LNCaP clone FGC (cell line): ENCODE results near the gene SNX13.

ENCODE experiments used
- DNase-seq: peaks from one replicate; pipeline ENCODE4 v3.0.0-alpha.2; 2011; ENCODE audit warnings: low read depth
- H3K4me3 ChIP-seq: 2 replicates; pipeline ENCODE4 v1.5.1; 2011; ENCODE audit warnings: mild to moderate bottlenecking, low read depth, low read length, control low read depth
- CTCF ChIP-seq: IDR thresholded peaks from 2 replicates; pipeline ENCODE4 v1.5.1; 2012; ENCODE audit warnings: mild to moderate bottlenecking; ENCODE audit not compliant: control insufficient read depth, insufficient read depth; ENCODE audit errors: extremely low read depth

Gene SNX13

GRCh38 chr7:17984288-17984687, 44.0 kb upstream of the SNX13 start:
- DNase-seq = no peak
- no peak overlapping the region for H3K4me3 ChIP-seq
- TF ChIP-seq CTCF = no peak

GRCh38 chr7:17983221-17984062, 43.1 kb upstream of the SNX13 start:
- no peak overlapping the region for H3K4me3 ChIP-seq
- TF ChIP-seq CTCF = no peak
- no peak for DNase-seq

- no peak for TF ChIP-seq CTCF
- DNase-seq = no peak
- H3K4me3 ChIP-seq = no peak overlapping the region
Observed at GRCh38 chr7:17976952-17977351, 36.7 kb upstream of the SNX13 start.

GRCh38 chr7:17971411-17971810, 31.1 kb upstream of the SNX13 start:
- peak; percentile 17; the same call in 1 of the 2 replicates for TF ChIP-seq CTCF
- no peak for DNase-seq
- no peak overlapping the region for H3K4me3 ChIP-seq

- no peak for DNase-seq
- H3K4me3 ChIP-seq = no peak overlapping the region
- TF ChIP-seq CTCF = no peak
Observed at GRCh38 chr7:17968791-17969715, 28.8 kb upstream of the SNX13 start.

GRCh38 chr7:17966706-17967105, 26.4 kb upstream of the SNX13 start:
- DNase-seq = no peak
- no peak for TF ChIP-seq CTCF
- H3K4me3 ChIP-seq = no peak overlapping the region
